ENCODE measurements around the gene ARMH2. TPM values are rescaled to one million over a fixed set of nuclear protein-coding genes. Genes with fewer than 3 reads are reported as not detected.
A peak's percentile ranks its signal among the peaks of the same experiment; 100 is the strongest.
"Not testable (repeated sequence)": the region's sequence is repeated elsewhere in the genome, so short reads cannot be mapped to it uniquely, and the experiment has no call there.

ARMH2 gene
- total RNA-seq, 1 donor = not detected

DNA sequence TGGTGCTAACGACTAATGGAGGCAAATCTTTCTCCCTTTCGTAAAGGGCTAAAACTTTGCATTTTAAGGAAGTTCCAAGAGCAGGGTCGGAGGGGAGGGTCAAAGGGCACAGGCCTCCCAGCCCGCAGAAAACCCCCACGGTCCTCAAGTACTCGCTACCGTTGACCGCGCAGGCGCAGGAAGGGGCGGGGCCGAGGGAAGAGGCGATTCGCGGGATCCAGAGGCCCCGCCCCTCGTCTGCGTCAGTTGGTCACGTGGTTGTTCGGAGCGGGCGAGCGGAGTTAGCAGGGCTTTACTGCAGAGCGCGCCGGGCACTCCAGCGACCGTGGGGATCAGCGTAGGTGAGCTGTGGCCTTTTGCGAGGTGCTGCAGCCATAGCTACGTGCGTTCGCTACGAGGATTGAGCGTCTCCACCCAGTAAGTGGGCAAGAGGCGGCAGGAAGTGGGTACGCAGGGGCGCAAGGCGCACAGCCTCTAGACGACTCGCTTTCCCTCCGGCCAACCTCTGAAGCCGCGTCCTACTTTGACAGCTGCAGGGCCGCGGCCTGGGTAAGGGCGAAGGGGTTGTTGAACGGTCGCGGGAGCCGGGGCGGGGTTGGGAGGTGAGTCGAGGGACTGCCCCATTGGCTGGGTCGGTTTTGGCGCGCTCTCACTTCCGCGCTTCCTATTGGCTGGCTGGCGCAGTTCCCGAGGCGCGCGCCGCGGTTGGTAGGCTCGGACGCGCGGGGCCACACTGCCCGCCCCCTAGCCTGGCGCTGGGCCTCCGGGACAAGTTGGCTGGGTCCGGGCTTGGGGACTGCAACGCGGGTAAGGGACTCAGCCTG lies 23.8 kb downstream of the ARMH2 start, which contains the start of gene GMNN:
TSS of gene GMNN (plus strand) at position 242 of the 824 bp plus-strand sequence. CDS start 2,310 bp downstream, outside the sequence.
- H3K4me3 ChIP-seq (ENCODE audit: low read depth, low read length) = peak within 1 kb of the TSS; percentile 100
- DNase-seq (ENCODE audit: low read depth) = peak; percentile 90

GRCh38 chr6:24768361-24768760 lies 30.4 kb downstream of the ARMH2 start:
- TF ChIP-seq CTCF (IDR thresholded peaks at IDR 0.05; ENCODE audit: insufficient read depth, low read length) = no peak
- no peak for DNase-seq (ENCODE audit: low read depth)
- H3K4me3 ChIP-seq (ENCODE audit: low read depth, low read length) = no peak overlapping the region

More for the DNA sequence above, 23.8 kb downstream of the ARMH2 start, which contains the start of gene GMNN:
- TF ChIP-seq CTCF (IDR thresholded peaks at IDR 0.05; ENCODE audit: insufficient read depth, low read length) = no peak

DNA sequence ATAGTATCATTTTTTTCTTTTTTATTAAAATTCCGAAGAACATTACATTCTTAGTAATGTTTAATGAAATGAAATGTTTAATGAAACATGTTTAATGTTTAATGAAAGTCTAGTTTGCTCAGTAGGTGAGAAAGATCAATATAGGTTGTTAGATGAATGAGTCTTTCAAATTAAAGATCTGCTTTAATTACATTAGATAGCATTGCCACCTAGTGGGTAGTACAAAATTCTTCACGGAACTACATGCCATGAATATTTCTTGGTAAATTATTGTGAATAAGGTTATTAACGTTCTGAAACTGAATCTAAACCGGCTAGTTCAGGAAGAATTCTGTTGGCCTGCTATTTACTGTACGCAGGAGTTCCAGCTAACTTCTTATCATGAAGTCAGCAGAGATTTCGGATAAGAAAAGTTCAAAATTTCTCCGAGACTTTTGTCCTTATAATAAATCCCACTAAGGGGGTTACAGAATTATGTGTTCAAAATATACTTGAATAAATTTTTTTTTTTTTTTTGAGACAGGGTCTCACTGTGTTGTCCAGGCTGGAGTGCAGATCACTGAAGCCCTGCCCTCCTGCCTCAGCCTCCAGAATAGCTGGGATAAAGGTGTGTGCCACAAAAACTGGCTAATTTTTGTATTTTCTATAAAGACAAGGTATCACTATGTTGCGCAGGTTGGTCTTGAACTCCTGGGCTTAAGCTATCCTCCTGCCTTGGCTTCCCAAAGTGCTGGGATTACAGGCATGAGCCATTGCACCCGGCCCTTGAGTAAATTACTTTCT lies 31.8 kb downstream of the ARMH2 start:
- DNase-seq (ENCODE audit: low read depth) = peak; percentile 69
- H3K4me3 ChIP-seq (ENCODE audit: low read depth, low read length) = no peak overlapping the region
- peak; percentile 37 for TF ChIP-seq CTCF (IDR thresholded peaks at IDR 0.05; ENCODE audit: insufficient read depth, low read length)

- not testable (repeated sequence) for DNase-seq (ENCODE audit: low read depth); H3K4me3 ChIP-seq (ENCODE audit: low read depth, low read length)
Measured at GRCh38 chr6:24765968-24766367, 32.7 kb downstream of the ARMH2 start.

- H3K4me3 ChIP-seq (ENCODE audit: low read depth, low read length); DNase-seq (ENCODE audit: low read depth): not testable (repeated sequence)
Measured at GRCh38 chr6:24764833-24765828, 33.6 kb downstream of the ARMH2 start.

GRCh38 chr6:24763578-24763977 lies 35.1 kb downstream of the ARMH2 start:
- no peak for DNase-seq (ENCODE audit: low read depth)
- no peak for TF ChIP-seq CTCF (IDR thresholded peaks at IDR 0.05; ENCODE audit: insufficient read depth, low read length)
- no peak overlapping the region for H3K4me3 ChIP-seq (ENCODE audit: low read depth, low read length)

DNA sequence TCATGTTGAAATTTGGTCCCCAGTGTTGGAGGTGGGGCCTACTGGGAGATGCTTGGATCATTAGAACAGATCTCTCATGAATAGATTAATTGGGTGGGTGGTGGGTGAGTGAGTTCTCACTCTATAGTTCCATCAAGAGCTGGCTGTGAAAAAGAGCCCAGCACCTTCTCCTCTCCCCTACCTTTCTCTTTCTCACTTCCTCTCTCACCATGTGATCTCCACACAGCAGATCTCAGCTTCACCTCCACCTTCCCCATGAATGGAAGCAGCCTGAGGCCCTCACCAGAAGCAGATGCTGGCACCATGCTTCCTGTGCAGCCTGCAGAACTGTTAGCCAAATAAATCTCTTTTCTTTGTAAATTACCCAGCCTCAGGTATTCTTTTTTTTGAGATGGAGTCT lies 36.9 kb downstream of the ARMH2 start:
- no peak for TF ChIP-seq CTCF (IDR thresholded peaks at IDR 0.05; ENCODE audit: insufficient read depth, low read length)
- no peak overlapping the region for H3K4me3 ChIP-seq (ENCODE audit: low read depth, low read length)
- no peak for DNase-seq (ENCODE audit: low read depth)

All from fibroblast of the aortic adventitia (primary cell).